OCI-LY7 (cell line): ENCODE measurements around the gene FHL3.

ENCODE experiments used
- CTCF ChIP-seq: fragments of 200-600 bp; sonication (generic); conservative IDR thresholded peaks from 2 replicates; pipeline ENCODE4 v1.5.1; 2014; ENCODE audit warnings: mild to moderate bottlenecking, antibody characterized with exemption, low read length, moderate library complexity, mixed read lengths
- EZH2phosphoT487 ChIP-seq: fragments of 200-600 bp; sonication (generic); IDR thresholded peaks from 2 replicates; pipeline ENCODE4 v1.6.1; 2018; ENCODE audit warnings: low read depth, borderline replicate concordance, mild to moderate bottlenecking, mixed run types, antibody characterized with exemption, low read length, moderate library complexity, mixed read lengths

GRCh38 chr1:37955685-37956084 lies 49.6 kb downstream of the FHL3 start:
- TF ChIP-seq EZH2phosphoT487: no peak
- TF ChIP-seq CTCF: no peak
